GM12872 (cell line): ENCODE results near the gene VPS35L.

Source experiments
- CTCF ChIP-seq: IDR thresholded peaks from 3 replicates; pipeline ENCODE4 v1.5.1; 2011; ENCODE audit warnings: low read depth, mild to moderate bottlenecking, low read length, moderate library complexity; ENCODE audit not compliant: insufficient read depth

The VPS35L gene

DNA sequence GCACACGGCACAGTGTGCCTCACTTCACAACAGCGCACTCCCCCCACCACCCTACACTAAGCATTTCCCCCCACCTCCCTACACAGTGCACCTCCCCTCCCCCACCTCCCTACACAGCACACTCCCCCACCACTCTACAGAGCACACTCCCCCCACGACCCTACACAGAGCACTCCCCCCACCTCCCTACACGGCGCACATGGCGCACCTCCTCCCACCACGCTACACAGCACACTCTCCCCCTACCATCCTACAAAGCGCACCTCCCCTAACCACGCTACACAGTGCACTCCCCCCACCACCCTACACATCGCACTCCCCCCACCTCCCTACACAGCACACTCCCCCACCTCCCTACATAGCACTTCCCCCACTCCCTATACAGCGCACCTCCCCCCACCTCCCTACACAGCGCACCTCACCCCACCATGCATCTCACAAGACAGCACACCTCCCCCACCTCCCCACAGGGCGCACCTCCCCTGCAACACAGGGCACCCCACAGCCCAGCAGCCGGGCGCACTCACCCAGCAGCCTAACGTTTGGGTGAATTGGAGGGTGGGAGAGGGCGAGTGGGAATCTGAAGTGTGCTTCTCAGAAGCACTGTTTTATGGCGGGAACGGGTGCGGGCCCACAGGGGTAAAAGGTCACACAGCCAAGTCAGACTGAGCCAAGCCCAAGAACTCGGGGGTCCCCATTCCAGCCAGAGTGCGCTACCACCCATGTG is 152.2 kb downstream of the VPS35L start:
- no peak for TF ChIP-seq CTCF

DNA sequence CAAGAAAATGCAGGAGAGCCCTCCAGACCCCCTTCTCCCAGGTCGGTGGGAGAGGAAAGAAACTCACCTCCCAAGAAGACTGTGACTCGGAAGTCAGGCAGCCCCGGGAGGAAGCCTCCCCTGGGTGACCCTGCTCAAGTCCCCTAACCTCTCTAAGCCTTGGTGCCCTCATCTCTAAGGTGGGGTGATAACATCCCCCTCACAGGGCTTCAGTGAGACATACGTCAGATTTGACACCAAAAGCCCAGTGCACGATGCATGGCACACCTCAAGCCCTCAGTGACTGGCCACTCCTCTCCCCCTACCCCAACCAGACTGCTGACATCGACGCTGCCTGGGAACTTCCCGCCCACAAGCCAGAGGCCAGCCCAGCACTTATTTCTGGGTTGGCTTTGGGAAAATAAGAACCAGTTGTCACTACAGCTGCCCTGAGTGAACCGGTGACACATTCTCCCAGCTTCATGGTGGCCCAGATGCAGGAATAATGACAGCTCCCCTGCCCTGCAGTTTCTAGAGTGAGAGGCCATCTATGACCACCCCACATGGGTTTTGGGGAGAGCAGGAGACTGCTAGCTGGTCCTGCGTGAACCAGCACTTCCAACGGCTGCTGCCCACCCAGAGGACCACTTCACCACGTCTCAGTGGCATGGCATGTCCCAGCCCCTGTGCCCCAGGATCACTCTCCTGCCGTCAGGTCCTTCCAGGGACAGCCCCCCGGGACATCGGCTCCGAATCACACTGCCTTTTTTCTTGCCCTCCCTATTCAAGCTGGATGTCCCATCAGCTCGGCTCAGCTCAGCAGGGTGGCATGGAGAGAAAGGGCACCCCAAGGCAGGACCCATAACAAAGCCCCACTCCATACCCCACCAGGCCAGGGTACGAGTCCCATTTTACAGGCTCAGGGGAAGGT is 153.0 kb downstream of the VPS35L start:
- no peak for TF ChIP-seq CTCF

DNA sequence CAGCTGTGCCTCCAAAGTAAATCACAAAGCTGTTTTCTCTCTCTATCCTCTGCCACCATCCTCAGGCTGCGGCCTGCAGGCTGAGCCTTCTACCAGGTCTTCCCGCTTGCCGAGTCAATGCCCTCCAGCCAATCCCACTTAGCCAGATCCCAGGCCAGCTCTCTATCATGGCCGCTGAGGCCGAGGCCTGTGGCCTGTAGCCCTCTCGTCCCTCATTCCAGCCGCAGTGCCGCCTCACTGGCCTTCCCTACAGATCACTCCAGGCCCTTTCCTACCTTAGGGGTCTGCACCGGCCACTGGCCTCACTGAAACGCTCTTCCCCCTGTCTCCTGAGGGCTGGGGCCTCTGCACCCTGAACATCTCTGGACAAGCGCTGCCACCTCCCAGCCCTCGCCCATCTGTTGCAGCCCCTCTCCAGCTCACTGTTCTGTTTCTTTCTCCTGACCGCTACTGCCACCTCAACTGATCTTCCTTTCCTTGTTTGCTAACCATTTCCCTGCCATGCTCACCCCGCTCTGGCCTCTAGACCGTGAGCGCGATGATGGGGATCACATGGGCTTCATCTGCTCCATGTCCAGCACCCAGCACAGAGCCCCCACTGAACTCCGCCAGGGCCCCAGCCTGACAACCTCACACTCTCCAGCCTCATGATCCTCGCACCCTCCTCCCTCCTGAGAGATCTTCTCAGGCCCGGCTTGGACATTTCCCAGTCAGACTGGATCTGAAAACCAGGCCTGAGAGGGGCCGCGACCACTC is 154.1 kb downstream of the VPS35L start:
- TF ChIP-seq CTCF: no peak

GRCh38 chr16:19710191-19710908 is 154.8 kb downstream of the VPS35L start:
- no peak for TF ChIP-seq CTCF

DNA sequence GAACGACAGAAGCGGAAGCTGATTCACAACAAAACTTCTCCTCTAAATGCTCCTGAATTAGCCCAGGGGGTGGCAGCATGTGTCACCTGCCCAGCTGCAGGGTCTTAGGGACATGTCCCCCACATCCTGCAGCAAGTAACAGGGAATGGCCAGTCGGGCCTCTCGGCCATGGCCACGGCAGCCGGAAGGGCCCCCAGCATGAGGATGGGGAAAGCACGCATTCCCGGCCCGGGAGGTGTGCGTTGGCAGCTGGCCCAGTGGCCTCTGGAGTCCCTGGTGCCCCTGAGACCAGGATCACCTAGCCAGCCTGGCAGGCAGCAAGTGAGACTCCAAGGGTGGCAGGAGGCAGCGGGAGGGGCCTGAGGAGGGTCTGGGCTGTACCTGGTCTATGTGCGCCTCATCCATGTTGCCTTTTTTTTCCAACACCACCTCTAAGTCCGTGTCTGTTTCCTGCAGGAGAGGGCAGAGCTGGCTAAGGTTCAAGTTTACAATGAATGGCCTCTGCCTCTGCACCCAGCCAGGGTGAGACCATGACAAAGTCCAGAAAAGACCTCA is 155.6 kb downstream of the VPS35L start:
- TF ChIP-seq CTCF: no peak

GRCh38 chr16:19711643-19712042 is 156.1 kb downstream of the VPS35L start:
- no peak for TF ChIP-seq CTCF
